ENCODE data around the gene LSM14A. TPM values are rescaled to one million over a fixed set of nuclear protein-coding genes. Genes with fewer than 3 reads are reported as not detected.

Gene LSM14A
- total RNA-seq, 1 experiment from 2014 or later: 199 TPM

GRCh38 chr19:34269081-34269480 lies 96.8 kb downstream of the LSM14A start:
- Histone ChIP-seq H3K9ac (ENCODE audit: extremely low read depth, insufficient read length, low read length) (no peak overlapping the region), H3K23ac (ENCODE audit: insufficient read length, low read depth, low read length) (no peak overlapping the region), H2BK120ac (ENCODE audit: low read depth, low read length, poor library complexity, severe bottlenecking) (no peak overlapping the region), H3K56ac (ENCODE audit: insufficient read length, low read depth, low read length) (no peak overlapping the region), H3K18ac (ENCODE audit: insufficient read length, low read depth, low read length) (no peak overlapping the region), H3K4me2 (ENCODE audit: insufficient read depth, insufficient read length, low read length) (no peak overlapping the region), H4K20me1 (ENCODE audit: control insufficient read depth, insufficient read depth, insufficient read length) (no peaks in the 10 kb centered on the region), H4K5ac (ENCODE audit: insufficient read length, low read depth, low read length) (no peak overlapping the region), H2BK12ac (ENCODE audit: insufficient read length, low read depth, low read length) (no peak overlapping the region), H3K79me2 (ENCODE audit: insufficient read depth, low read length) (peaks cover 1% of the 10 kb centered on the region; the same call in 1 of the 2 replicates), H3T11ph (ENCODE audit: low read length) (no peak overlapping the region), H2BK20ac (ENCODE audit: low read depth, low read length, poor library complexity, severe bottlenecking) (no peak overlapping the region), H2AFZ (ENCODE audit: low read length) (no peak overlapping the region), H3K27me3 (ENCODE audit: insufficient read depth, low read length) (no peaks in the 10 kb centered on the region), H3K9me3 (ENCODE audit: control insufficient read depth, low read depth, low read length) (no peaks in the 10 kb centered on the region), H2AK5ac (ENCODE audit: insufficient read length, low read length) (no peak overlapping the region), H2BK5ac (ENCODE audit: insufficient read length, low read length) (no peak overlapping the region), H3K14ac (ENCODE audit: insufficient read depth, low read length) (no peak overlapping the region), H4K91ac (ENCODE audit: insufficient read length, low read depth, low read length) (no peak overlapping the region), H3K4me1 (ENCODE audit: insufficient read depth, low read length) (peaks cover 8% of the 10 kb centered on the region; the same call in 1 of the 2 replicates), H3K4ac (ENCODE audit: low read depth, low read length) (no peak overlapping the region), H2BK15ac (ENCODE audit: low read depth, low read length) (no peak overlapping the region), H3K23me2 (ENCODE audit: insufficient read length, low read depth, low read length, poor library complexity, severe bottlenecking) (no peaks in the 10 kb centered on the region), H4K8ac (replicated peaks; ENCODE audit: insufficient read length, low read depth, low read length) (no peak overlapping the region), H3K27ac (ENCODE audit: insufficient read length, low read depth, low read length) (no peak overlapping the region), H3K79me1 (ENCODE audit: insufficient read depth, low read depth, low read length, poor library complexity, severe bottlenecking) (no peaks in the 10 kb centered on the region)
- Mint-ChIP-seq H3K27ac (peak overlapping the region in 2 of 3 experiments; percentile 19 to 59; a peak in 2 of 7 replicates), H3K4me3 (no peak overlapping the region), H3K4me1 (peaks cover 32 to 35% of the 10 kb centered on the region in 2 experiments), H3K9me3 (no peaks in the 10 kb centered on the region), H3K27me3 (ENCODE audit: low read depth) (no peaks in the 10 kb centered on the region), H3K36me3 (ENCODE audit: insufficient read depth in 1 of 3, low read depth in 3 of 3) (peaks cover 0 to 3% (median 2%) of the 10 kb centered on the region in 3 experiments; a peak in 3 of 7 replicates)
- DNase-seq: no peak
- TF ChIP-seq CTCF (conservative IDR thresholded peaks at IDR 0.05): no peak
- WGBS (ENCODE audit: extremely low coverage, insufficient read length, low lambda C conversion rate): no CpG with 5 or more reads among the region's 8 CpGs

Measured in H9 (cell line).